PFSK-1 (cell line): ENCODE results near the gene OGA.

Experiments
- FOXP2 ChIP-seq: optimal IDR thresholded peaks from 2 replicates; pipeline ENCODE3; 2011; ENCODE audit warnings: borderline replicate concordance, control low read depth, inconsistent platforms; ENCODE audit not compliant: insufficient read depth; ENCODE audit errors: extremely low read length, extremely low read depth
- POLR2AphosphoS5 ChIP-seq: IDR thresholded peaks from 2 replicates; pipeline ENCODE4 v1.6.1; 2012; ENCODE audit warnings: low read depth, mild to moderate bottlenecking, control low read depth, low read length, moderate library complexity
- SIN3A ChIP-seq: IDR thresholded peaks from 2 replicates; pipeline ENCODE4 v1.6.1; 2012; ENCODE audit warnings: mild to moderate bottlenecking, low read length, moderate library complexity, borderline replicate concordance; ENCODE audit not compliant: insufficient read depth
- TAF1 ChIP-seq: IDR thresholded peaks from 2 replicates; pipeline ENCODE4 v1.6.1; 2012; ENCODE audit warnings: low read length, control low read depth, borderline replicate concordance; ENCODE audit not compliant: insufficient read depth
- TF ChIP-seq, protein P1 (sequence below), 2 experiments: IDR thresholded peaks; 2 replicates each; pipeline versions ENCODE4 v1.6.1 to v1.8.0; 2011 to 2012; ENCODE audit warnings: low read depth in 2 of 2, low read length in 2 of 2, control low read depth in 1 of 2, inconsistent platforms in 1 of 2, mild to moderate bottlenecking in 1 of 2, moderate library complexity in 1 of 2; ENCODE audit not compliant: insufficient read depth in 1 of 2

The OGA gene

DNA sequence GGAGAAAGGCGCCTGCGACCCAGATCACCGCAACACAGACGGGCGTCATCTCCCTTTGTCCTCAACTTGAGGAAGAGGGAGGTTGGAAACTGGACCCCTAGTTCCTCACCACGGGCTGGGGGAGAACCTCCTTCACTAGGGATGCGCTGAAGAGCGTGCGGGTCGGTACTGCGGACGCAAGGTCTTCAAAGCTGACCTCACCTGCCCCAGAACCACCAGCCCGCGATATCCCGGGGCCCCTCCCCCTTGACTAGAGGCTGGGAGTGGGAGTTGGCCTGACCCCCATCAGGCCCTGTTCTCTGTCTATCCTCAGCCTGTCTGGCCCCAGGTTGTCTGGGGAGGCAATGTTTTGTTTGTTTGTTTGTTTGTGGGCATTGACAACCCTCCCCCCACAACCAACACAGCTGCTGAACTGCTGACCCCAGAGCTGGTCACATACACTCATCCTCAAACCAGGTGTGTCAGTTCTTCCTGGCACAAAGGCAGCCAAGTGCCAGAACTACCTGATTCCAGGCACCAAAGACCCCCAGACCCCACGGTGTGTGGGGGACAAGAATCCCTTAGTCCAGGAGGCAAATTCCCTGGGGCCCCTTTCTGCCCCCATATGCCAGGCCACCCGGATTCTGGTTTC, 37.9 kb downstream of the OGA start:
- TF ChIP-seq, protein P1, sequence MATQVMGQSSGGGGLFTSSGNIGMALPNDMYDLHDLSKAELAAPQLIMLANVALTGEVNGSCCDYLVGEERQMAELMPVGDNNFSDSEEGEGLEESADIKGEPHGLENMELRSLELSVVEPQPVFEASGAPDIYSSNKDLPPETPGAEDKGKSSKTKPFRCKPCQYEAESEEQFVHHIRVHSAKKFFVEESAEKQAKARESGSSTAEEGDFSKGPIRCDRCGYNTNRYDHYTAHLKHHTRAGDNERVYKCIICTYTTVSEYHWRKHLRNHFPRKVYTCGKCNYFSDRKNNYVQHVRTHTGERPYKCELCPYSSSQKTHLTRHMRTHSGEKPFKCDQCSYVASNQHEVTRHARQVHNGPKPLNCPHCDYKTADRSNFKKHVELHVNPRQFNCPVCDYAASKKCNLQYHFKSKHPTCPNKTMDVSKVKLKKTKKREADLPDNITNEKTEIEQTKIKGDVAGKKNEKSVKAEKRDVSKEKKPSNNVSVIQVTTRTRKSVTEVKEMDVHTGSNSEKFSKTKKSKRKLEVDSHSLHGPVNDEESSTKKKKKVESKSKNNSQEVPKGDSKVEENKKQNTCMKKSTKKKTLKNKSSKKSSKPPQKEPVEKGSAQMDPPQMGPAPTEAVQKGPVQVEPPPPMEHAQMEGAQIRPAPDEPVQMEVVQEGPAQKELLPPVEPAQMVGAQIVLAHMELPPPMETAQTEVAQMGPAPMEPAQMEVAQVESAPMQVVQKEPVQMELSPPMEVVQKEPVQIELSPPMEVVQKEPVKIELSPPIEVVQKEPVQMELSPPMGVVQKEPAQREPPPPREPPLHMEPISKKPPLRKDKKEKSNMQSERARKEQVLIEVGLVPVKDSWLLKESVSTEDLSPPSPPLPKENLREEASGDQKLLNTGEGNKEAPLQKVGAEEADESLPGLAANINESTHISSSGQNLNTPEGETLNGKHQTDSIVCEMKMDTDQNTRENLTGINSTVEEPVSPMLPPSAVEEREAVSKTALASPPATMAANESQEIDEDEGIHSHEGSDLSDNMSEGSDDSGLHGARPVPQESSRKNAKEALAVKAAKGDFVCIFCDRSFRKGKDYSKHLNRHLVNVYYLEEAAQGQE (IDR thresholded peaks at IDR 0.05; ENCODE audit: insufficient read depth in 1 of 2, low read depth in 2 of 2, low read length in 2 of 2): no peak
- TF ChIP-seq SIN3A: no peak
- no peak for TF ChIP-seq FOXP2
- TF ChIP-seq TAF1: no peak
- no peak for TF ChIP-seq POLR2AphosphoS5

DNA sequence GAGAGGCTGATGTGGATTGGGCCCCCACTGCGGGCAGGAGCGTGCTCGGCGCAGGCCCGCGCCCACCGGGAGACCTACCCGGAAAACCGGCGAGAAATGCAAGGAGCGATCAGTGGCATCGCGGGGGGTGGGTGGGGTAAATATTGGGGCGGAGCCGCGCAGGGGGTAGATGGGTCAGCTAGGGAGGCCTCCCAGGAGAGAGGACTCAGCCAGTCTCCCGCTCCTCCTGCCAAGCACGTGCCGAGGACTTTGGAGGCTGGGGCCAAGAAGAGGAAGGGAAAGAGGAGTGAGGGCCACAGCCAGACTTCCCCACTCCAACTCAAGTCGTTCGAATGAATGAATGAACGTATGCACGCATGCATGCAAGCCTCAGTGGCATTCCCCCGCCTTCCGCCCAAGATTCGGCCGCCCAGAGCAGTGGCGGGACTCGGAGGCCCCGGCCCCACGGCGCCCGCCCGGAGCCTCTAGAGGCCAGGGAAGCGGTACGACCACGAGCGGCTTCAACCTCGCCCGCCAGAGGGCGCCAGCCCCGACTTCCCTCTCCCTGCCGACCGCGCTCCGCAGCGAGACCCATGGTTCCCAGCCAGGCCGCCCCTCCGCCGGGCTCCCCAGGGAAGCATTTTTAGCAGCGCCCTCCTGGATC, 38.6 kb downstream of the OGA start:
- TF ChIP-seq POLR2AphosphoS5: no peak
- TF ChIP-seq, protein P1 (IDR thresholded peaks at IDR 0.05; ENCODE audit: insufficient read depth in 1 of 2, low read depth in 2 of 2, low read length in 2 of 2): no peak
- TF ChIP-seq SIN3A: no peak
- TF ChIP-seq TAF1: no peak
- no peak for TF ChIP-seq FOXP2

DNA sequence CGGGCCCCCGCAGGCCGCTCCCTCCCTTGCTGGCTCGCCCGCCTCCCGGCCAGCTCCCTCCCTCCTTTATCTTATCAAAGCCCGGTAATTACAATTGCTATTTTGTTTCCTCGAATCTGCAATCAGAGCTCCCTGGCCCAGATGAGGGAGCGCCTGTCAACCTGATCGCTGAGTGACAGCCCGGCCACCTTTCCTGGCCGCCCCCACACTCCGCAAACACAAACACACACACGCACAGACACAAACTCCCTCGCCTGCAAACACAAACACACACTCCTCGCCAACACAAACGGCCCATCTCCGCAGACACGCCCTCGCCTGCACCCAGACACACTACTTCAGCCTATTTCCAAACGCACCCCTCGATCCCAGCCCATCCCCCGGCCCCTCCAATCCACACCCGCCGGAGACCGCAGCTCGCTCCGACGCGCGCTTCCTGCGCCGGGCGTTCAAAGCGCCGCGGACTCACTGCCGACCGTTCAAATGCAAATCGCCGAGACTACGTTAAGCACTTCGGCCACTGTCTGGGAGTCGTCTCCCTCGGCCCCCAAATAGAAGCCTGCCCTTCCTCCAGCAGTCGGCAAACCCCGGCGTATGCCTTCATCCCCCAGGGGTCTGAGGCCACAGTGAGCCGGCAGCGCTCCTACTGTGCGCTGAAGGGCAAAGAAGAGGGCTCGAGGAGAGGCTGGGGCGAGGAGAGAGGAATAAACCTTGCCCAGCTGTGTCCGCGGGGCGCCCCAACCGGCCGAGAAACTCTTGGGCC, 39.3 kb downstream of the OGA start:
- TF ChIP-seq, protein P1 (IDR thresholded peaks at IDR 0.05; ENCODE audit: insufficient read depth in 1 of 2, low read depth in 2 of 2, low read length in 2 of 2): no peak
- TF ChIP-seq POLR2AphosphoS5: no peak
- TF ChIP-seq FOXP2: no peak
- TF ChIP-seq SIN3A: no peak
- no peak for TF ChIP-seq TAF1

DNA sequence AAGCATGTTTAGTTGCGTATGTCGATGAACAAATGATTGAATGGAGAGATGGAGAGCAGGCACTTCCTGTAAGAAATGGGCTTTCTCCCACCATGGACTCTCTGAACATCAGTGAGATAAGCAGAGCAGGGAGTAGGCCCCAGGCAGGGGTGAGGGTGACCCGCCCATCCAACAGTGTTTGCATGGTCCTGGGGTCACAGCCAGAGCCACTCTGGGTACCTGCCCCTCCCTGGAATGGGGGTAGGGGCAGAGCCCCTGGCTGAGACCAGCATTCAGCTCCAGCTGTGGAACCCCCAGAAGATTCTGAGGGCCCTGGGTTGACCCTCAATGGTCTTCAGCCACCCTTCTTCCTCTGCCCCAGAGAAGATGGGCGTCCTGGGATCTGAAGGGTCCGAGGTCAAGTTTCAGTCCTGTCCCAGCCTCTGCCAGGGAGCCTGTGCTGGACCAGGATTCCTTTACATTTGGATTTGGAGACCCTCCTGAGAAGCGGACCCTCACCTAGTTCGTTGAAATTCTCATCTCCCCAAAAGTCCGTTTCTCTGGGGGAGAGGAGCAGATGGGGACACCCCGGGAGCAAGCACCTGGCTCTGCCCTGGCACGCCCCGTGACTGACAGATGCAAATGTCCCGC, 40.0 kb downstream of the OGA start:
- TF ChIP-seq TAF1 (no peak), POLR2AphosphoS5 (no peak), FOXP2 (no peak), SIN3A (no peak)
- TF ChIP-seq, protein P1 (IDR thresholded peaks at IDR 0.05; ENCODE audit: insufficient read depth in 1 of 2, low read depth in 2 of 2, low read length in 2 of 2): no peak
